NCI-H446 (cell line): Measurements from ENCODE around the gene SPINK5.
"Not testable (repeated sequence)": the region's sequence is repeated elsewhere in the genome, so short reads cannot be mapped to it uniquely, and the experiment has no call there.

Experiments used
- DNase-seq, 2 experiments: peaks; one replicate each; lab custom pipeline; 2025; lab: John Stamatoyannopoulos, UW

SPINK5 gene

GRCh38 chr5:148063861-148064260 lies at the start of gene SPINK5:
Gene SPINK5 (plus strand): TSS chr5:148063980. CDS start chr5:148064045, 65 bp downstream.
- DNase-seq, result no peak

- DNase-seq, result no peak
Observed at GRCh38 chr5:148014276-148014675, 49.5 kb upstream of the SPINK5 start.

GRCh38 chr5:148020257-148020988 lies 43.4 kb upstream of the SPINK5 start:
- DNase-seq, result no peak

GRCh38 chr5:148027505-148027904 lies 36.3 kb upstream of the SPINK5 start:
- no peak for DNase-seq

GRCh38 chr5:148029131-148029530 lies 34.6 kb upstream of the SPINK5 start:
- no peak for DNase-seq

- DNase-seq, result no peak
Observed at GRCh38 chr5:148033134-148033533, 30.6 kb upstream of the SPINK5 start.

GRCh38 chr5:148035676-148036075 lies 28.1 kb upstream of the SPINK5 start:
- DNase-seq, result no peak

GRCh38 chr5:148042881-148043280 lies 20.9 kb upstream of the SPINK5 start:
- DNase-seq, result no peak

- DNase-seq, result no peak
Observed at GRCh38 chr5:148043705-148044104, 20.1 kb upstream of the SPINK5 start.

GRCh38 chr5:148055160-148055559 lies 8.6 kb upstream of the SPINK5 start:
- not testable (repeated sequence) for DNase-seq

GRCh38 chr5:148060309-148060708 lies 3.5 kb upstream of the SPINK5 start:
- no peak for DNase-seq

- DNase-seq, result no peak
Observed at GRCh38 chr5:148060881-148061280, 2.9 kb upstream of the SPINK5 start.

- no peak for DNase-seq
Observed at GRCh38 chr5:148070621-148071020, 6.8 kb downstream of the SPINK5 start.

- no peak for DNase-seq
Observed at GRCh38 chr5:148072207-148072606, 8.4 kb downstream of the SPINK5 start.

- DNase-seq, result no peak
Observed at GRCh38 chr5:148075529-148075928, 11.7 kb downstream of the SPINK5 start.

GRCh38 chr5:148083203-148083602 lies 19.4 kb downstream of the SPINK5 start:
- DNase-seq, result no peak

- DNase-seq, result no peak
Observed at GRCh38 chr5:148084269-148084668, 20.5 kb downstream of the SPINK5 start.

GRCh38 chr5:148085310-148085709 lies 21.5 kb downstream of the SPINK5 start:
- DNase-seq, result no peak

GRCh38 chr5:148085977-148086705 lies 22.4 kb downstream of the SPINK5 start:
- no peak for DNase-seq

GRCh38 chr5:148090146-148090772 lies 26.5 kb downstream of the SPINK5 start:
- no peak for DNase-seq

- DNase-seq, result no peak
Observed at GRCh38 chr5:148090773-148091250, 27.0 kb downstream of the SPINK5 start.

- no peak for DNase-seq
Observed at GRCh38 chr5:148091991-148092964, 28.5 kb downstream of the SPINK5 start.
